ENCODE measurements around the gene PYY.
"Not testable (repeated sequence)": the region's sequence is repeated elsewhere in the genome, so short reads cannot be mapped to it uniquely, and the experiment has no call there.

DNA sequence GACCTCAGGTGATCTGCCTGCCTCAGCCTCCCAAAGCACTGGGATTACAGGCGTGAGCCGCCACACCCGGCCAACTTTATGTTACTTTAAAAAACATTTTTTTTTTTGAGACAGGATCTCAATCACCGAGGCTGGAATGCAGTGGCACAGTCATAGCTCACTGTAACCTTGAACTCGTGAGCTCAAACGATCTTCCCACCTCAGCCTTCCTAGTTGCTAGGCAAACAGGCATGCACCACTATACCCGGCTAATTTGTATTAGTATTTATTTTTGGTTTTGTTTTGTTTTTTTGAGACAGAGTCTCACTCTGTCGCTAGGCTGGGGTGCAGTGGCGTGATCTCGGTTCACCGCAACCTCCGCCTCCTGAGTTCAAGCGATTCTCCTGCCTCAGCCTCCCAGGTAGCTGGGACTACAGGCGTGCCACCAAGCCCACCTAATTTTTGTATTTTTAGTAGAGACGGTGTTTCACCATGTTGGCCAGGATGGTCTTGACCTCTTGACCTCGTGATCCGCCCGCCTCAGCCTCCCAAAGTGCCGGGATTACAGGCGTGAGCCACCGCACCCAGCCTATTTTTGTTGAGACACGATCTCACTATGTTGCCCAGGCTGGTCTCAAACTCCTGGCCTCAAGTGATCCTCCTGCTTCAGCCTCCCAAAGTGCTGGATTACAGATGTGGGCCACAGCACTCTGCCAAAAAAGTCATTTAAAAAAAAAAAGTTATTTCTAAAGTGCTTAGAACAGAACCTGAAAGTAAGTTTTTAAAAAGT lies 18.9 kb upstream of the PYY start:
- TF ChIP-seq, protein P1, sequence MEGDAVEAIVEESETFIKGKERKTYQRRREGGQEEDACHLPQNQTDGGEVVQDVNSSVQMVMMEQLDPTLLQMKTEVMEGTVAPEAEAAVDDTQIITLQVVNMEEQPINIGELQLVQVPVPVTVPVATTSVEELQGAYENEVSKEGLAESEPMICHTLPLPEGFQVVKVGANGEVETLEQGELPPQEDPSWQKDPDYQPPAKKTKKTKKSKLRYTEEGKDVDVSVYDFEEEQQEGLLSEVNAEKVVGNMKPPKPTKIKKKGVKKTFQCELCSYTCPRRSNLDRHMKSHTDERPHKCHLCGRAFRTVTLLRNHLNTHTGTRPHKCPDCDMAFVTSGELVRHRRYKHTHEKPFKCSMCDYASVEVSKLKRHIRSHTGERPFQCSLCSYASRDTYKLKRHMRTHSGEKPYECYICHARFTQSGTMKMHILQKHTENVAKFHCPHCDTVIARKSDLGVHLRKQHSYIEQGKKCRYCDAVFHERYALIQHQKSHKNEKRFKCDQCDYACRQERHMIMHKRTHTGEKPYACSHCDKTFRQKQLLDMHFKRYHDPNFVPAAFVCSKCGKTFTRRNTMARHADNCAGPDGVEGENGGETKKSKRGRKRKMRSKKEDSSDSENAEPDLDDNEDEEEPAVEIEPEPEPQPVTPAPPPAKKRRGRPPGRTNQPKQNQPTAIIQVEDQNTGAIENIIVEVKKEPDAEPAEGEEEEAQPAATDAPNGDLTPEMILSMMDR (IDR thresholded peaks at IDR 0.05): not testable (repeated sequence)
- not testable (repeated sequence) for TF ChIP-seq POLR2A (IDR thresholded peaks at IDR 0.05)

Data from heart left ventricle (tissue), 13 donors.